Measurements from ENCODE around the gene GAS2L2.

GAS2L2 gene

DNA sequence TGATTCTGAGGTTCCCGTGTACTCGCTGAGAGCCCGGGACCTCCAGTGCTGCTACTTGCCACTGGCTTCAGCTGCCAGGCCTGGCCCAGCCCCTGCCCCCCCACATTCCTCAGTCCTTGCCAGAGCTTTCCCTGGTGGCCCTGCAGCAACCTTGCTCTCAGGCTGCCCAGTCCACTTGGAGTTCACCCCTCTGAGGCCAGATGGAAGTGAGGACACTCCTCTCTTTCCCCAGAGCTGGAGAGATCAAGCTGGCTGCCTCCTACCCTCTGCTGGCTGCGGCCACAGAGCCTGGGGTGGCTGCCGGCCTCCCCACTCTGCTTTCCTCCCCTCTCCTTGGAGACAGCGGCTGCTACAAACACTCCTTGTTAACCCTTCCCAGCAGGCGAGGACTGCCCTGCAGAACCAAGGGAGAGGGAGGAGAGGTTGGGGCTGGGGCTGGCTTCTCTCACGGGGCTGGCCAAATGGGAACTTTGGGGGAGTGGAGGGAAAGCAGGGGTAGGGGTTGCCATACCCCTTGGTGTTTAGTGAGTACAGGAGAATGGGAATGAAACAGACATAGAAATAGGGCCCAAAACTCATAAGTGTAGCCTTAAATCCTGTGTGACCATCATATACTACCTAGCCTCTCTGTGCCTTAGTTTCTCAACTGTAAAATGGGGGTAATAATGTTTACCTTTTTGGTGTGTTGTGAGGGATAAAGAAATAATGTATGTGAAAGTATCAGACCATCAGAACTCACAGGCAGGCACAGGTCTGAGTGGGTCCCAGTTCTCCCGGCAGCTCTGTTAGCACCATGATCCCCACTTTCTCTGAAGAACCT lies at the start of gene GAS2L2:
Gene GAS2L2, minus strand, starts transcription at position 295 of the 820 bp plus-strand sequence. CDS start 389 bp downstream, outside the sequence.
- no peak for FAIRE-seq

DNA sequence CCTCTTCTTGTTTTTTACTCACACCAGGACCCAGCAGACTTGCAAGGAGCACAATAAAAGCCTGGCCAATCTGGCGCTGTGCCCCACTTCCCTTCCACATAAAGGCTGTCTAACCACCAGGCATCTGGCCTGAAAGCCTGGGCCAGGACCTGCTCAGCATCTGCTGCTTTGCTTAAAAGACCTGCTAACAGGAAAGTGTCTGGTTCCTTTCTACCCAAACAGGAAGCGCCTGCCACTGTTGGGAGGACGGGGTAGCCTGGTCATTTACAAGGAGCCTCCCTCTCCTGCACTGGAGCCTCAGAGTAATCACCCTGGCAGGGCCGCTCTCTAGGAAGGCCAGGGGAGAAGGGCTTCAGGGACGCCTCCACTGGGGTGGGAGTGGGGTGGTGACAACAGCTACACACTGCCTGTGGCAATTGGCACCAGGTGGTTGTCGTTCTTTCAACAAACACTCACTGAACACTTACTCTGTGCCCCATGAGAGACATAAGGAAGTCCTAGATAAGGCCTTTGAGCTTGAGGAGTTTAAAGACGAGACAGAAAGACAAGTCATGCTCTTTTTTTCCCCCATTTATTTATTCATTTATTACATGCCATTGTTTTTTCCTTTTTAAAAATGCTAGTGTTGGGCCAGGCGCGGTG lies 48.7 kb upstream of the GAS2L2 start:
- no peak for FAIRE-seq

DNA sequence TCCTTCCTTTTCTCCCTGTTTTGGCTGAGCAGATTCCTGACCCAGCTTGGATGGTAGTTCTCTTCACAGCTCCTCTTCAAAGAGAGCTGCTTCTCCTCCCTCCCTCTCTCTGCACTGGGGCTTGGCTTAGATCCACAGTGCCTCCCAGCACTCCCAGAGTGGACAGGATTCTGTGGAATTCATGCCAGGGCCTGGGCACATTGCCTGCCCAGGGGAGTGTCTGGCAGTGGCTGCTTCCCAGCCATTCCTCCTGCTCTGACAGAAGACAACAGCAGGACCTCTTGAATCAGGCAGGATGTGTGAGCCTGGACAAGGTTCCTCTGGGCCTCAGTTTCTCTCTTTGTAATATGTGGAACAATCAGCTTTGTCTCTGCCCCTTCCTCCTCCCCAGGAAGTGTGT lies 46.9 kb upstream of the GAS2L2 start:
- FAIRE-seq: no peak

DNA sequence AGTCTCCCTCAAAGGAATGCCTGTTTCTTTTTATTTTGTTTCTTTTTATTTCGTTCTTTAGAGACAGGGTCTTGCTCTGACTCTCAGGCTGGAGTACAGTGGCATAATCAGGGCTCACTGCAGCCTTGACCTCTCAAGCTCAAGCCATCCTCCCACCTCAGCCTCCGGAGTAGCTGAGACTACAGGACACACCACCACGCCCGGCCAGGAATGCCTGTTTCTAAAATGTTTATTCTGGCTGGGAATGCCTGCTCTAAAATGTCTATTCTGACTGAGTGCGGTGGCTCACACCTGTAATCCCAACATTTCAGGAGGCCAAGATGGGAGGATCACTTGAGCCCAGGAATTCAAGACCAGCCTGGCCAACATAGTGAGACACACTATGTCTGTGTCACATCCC lies 44.9 kb upstream of the GAS2L2 start:
- no peak for FAIRE-seq

DNA sequence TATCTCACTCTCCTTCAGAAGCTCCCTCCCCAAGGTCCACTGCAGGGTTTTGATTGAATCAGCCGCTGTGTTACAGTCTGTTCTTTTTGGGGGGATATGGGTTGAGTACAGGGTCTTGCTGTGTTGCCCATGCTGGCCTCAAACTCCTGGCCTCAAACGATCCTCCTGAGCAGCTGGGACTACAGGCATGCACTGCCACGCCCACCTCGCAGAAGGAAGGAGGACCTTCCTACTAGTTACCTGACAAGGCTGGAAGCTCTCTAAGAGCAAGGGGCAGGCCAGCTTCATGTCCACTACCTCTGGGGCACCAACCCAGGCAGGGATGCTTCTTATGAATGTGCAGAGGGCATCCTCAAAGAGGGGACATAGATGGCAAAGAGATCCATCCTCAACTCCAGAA lies 44.3 kb upstream of the GAS2L2 start:
- FAIRE-seq: no peak

DNA sequence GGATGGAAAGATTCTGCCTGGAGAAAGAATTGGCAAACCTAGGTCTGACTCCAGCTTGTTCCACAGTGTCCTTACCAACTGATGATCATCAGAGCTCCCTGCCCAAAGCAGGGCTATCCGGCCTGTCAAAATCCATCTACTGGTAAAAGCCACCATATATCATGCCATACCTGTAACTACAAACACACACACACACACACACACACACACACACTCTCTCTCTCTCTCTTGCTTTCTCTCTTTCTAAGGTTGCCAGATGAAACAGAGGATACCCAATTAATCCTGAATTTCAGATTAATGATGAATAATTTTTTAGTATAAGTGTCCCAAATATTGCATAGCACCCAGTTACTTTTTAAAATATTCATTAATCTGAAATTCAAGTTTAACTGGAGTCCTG lies 43.9 kb upstream of the GAS2L2 start:
- FAIRE-seq: no peak

DNA sequence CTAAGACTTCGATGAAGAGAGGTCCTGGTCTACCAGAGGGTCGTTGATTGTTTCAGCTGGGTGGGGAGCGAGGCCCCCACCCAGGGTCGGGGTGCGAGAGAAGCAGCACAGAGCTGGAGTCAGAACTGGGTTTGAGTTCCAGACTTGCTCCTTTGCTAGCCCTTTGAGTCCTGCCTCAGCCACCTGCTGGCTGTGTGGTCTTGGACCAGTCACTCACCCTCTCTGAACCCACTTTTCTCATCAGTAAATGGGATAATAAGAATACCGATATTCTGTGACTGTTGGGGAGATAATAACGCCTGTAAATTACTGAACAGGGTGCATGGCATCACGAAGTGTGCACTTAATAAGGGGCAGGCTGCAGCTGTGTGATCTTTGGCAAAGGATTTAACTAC lies 42.8 kb upstream of the GAS2L2 start:
- FAIRE-seq: no peak

DNA sequence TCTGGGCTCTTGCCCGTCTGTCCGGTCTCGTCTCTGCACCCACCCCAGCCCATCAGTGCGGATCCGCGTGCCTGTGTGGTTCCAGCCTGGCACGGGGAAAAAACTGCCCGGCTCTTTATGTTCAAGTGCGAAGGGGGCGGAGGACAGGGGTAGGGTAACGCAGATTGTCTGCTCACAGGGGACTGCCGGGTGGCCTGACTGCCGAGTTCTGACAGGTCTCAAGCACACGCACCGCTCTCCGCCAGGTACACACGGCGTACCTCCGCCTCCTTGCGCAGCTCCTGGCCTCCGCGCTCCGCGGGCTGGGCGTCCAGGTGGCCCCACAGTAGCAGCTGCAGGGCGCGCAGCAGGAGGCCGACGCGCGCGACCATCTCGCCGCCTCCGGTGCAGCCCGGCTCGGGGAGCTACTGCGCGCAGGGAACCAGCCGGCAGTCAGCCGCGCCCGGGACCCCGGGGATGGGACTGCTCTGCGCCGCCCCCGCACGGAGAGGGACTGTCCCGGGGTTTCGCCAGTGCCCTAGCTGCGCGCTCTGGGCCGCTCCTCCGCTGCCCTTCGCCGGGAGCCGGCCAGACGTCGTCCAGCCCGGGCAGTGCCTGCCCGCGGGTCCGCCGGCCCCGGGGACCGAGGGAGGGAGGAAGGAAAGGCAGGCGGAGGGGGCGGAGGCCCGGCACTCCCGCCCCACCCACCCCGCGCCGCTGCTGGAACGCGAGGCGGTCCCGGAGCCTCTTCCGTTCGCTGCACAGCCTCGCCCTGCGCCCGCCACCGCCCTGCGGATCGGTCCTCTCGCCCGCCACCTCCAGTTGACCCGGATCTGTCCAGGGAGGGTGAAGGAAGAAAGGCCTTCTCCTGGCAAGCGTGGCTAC lies 42.2 kb upstream of the GAS2L2 start, which contains the start of gene MMP28:
Gene MMP28, minus strand, starts transcription at position 635 of the 864 bp plus-strand sequence. Its CDS starts 264 bp downstream, at position 371.
- FAIRE-seq: no peak

DNA sequence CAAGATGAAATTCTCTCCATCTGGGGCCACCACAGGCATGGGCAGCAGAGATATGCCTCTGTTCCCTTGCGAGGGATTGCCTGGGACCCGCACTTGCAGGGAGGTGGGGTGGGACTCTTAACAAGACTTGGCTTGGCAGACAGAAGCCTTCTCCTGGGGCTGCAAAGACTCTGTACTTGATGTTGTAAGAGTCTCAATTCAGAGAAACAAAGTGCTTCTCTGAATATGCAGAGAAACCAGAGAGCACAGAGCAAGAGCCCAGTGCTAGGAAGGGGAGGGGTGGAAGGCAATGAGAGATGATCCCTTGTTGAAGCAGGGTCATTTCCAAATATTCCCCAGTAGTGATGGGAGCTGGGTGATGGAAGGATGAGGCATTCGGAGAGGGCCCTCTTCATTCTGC lies 40.2 kb upstream of the GAS2L2 start:
- no peak for FAIRE-seq

DNA sequence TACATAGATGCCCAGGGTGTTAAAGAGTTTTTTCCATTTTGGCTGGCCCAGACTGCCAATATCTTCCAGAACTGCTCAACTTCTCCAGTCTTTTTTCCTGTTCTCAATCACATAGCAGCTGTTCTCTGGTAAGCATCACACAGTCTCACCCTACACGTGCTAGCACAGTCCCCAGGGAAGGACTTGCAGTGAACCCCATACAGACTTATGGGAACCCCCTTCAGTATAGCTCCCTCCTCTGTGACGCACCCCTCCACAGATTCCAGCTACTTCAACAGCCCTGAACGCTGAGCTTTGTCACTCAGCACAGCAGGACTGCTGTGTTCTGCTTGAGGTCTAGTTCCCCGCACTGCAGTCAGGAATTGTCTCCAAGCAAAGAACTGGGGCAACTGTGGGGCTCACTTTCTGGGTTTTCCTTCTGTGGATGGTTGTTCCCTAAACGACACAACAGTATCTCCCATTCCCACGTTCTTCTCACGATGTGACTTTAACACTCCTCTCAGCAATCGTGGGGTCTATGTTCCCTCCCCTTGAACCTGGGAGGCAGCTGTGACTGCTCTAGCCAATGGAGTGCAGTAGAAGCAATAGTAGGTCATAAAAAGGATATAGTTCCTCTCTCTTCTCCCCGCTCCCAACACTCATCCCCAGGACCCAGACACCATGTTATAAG lies 38.8 kb upstream of the GAS2L2 start:
- FAIRE-seq: no peak

DNA sequence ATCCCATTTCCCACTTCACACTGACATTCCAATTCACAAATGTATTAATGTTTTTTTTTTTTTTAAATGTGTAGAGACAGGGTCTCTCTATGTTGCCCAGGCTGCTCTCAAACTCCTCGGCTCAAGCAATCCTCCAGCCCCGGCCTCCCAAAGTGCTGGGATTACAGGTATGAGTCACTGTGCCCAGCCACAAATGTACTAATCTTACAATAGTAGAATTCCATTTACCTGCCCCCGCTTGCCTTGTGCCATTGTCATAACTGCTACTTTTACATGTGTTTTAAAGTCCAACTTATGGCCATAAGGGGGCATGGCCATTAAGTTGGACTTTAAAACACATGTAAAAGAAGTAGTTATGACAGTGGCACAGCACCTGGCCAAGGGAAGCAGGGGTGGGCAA lies 37.8 kb upstream of the GAS2L2 start:
- FAIRE-seq: no peak

DNA sequence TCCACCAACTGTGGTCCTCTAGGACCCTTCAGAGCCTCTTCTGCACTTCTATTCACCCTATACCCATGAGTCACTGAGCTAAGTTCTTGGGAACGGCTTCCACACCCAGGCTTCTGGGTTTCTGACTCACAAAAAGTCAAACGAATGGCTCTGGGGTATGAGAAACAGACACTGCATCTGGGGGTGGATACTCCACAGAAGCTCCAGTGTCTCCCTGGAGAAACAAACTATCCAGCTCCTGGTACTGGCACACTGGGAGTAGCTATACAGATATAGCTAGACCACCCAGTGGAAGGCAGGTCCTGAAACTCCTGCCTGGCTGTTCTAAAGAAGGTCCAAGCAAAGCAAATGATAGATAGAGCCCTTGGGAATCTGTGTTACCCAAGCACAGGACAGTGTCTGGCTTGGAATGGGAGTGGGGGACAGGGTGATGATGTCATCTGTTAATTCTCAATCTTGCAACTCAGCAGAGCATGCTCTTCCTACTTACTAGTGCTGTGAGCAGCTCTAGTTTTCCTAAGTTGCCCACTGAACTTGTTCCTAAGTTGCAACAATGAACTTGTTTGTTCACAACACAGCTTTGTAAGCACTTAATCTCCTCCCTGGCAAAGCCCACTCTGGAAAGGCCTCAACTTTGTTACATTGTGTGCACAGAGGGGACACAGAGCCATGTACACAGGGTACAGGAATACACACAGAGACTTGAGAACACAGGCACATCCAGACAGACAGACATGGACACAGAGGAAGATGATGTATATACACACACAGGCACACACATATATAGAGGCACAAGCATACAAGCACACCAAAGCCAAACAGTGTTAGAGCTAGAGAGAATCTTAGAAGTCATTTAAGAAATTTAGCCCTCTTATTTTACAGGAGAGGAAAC lies 35.7 kb upstream of the GAS2L2 start:
- FAIRE-seq: no peak

DNA sequence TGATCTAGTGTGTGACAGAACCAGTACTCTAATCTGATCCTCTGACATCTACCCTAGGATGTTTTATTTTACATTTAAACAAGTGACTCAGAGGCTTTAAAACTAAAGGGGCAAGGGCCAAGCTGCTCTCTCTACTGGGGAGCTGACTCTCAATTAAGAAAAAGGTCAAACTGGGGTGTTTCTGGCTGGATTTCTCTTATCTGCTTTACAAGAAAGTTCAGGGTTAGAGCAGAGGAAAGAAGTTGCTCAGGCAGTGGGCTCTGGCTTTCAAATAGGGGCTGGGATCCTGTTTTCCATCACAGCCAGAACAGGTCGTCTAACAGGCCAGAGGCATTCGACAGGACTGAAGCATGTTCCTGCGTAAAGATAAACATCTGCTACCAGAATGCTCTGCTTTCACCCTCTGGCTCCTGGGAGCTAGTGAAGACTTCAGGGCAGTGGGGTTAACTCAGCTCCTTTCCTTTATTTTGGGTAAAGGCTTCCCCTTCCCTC lies 33.9 kb upstream of the GAS2L2 start:
- FAIRE-seq: no peak

DNA sequence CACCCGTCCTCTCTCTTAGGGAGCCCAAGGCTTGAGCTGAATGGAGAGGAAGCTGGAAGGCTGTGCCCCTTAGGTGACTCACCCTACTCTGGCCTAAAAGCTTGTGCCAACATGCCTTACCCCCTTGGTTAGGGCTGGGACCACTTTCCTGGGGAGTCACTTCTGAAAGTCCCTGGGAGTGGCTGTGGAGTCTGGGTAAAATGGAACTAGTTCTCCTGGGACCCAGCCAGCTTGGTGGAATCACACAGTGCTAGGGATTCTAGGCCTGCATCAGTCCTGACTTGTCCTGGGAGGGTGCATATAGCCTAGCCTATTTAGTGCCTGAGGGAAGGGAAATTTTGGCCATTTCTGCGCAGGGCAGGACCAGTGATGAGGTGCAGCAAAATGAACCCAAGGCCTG lies 31.9 kb upstream of the GAS2L2 start:
- FAIRE-seq: no peak

DNA sequence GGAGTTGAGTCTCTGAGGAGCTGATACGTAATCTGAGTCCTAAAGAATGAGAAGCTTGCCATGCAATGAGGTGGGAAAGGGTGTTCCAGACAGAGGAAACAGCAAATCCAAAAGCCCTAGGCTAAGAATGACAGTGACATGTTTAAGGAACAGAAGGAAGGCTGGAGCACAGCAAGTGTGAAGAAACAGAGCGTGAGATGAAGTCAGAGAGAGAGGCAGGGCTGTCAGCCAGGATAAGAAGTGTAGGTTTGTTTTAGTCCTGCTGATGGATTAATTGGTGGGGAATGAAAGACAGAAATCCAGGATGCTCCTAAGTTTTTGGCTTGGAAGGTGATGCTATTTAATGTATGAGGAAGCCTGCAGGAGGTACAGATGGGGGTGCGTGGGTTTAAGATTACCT lies 27.9 kb upstream of the GAS2L2 start:
- no peak for FAIRE-seq

DNA sequence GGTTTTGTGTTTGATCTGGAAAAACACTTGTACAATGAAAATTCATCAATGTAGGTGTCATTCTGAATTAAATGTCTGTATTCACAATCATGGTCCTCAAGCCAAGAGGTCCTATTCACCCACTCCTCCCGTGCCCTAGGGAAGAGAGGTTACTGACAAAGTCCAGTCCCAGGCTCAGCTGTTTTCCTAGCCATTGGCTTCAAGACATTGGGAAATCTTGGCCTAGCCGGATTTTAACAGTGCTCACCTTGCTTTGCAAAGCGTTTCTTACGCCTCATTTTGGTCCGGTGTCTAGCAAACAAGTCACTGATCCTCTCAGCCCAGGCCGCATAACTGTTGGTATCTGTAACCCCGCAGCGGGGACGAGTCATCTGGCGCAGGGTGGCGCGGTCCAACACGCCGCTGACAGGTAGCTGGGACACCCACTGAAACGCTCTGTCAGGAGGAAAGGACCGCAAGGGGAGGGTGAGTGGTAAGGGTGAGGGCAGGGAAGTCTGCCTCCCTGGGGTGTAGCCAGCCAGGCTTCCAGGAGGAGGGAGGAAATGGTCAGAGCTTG lies 25.7 kb upstream of the GAS2L2 start:
- FAIRE-seq: no peak

DNA sequence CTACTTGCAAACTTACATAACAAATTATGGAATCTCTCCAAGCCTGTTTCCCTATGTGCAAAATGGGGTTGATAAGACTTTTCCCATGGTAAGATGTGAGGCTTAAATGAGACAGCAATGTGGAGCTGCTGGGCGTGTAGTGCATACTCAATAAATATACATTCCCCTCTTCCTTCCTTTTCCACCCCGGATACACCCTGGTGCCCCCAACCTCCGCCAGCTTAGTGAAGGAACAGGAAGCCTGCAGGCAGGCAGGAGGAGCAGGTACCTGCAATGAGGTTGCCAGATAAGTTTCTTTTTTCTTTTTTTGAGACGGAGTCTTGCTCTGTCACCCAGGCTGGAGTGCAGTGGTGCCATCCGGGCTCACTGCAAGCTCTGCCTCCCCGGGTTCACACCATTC lies 22.5 kb upstream of the GAS2L2 start:
- FAIRE-seq: no peak

DNA sequence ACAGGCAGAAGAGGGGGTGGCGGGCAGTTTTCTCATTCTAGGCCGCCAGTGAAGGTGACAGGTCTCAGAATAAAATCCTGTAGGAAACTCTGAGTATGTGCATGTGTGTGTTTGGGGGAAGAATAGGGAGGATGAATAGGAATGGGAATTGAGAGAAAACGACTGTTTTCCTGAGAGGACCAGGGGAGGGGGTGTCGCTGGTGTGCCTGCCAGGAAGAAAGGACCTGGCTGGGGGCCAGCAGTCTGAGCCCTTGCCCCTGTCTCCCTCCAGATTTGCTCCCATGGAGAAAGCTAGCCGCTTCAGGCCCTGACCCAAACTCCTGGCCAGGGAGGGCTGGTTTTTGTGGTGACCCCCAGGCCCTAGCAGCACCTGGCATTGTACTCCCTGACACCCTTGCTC lies 22.0 kb upstream of the GAS2L2 start:
- FAIRE-seq: no peak

DNA sequence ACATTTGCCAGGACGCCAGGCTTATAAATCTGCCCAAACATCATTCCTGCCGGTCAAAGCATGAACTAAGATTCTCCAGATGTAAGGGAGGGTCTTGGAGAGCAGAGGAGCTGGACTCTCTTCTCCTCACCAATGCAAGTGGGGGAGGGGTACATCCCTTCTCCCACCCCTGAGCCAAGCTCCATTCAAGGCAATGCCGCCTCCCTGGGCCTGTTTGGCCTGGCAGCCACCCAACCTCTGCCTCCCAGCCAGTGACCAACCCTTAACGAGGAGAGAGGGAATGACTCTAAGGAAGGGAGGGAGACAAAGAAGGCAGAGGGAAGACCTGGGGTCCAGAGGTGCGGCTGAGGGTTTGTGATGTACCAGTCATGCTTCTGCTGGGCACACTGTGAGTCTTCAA lies 21.5 kb upstream of the GAS2L2 start:
- FAIRE-seq: no peak

DNA sequence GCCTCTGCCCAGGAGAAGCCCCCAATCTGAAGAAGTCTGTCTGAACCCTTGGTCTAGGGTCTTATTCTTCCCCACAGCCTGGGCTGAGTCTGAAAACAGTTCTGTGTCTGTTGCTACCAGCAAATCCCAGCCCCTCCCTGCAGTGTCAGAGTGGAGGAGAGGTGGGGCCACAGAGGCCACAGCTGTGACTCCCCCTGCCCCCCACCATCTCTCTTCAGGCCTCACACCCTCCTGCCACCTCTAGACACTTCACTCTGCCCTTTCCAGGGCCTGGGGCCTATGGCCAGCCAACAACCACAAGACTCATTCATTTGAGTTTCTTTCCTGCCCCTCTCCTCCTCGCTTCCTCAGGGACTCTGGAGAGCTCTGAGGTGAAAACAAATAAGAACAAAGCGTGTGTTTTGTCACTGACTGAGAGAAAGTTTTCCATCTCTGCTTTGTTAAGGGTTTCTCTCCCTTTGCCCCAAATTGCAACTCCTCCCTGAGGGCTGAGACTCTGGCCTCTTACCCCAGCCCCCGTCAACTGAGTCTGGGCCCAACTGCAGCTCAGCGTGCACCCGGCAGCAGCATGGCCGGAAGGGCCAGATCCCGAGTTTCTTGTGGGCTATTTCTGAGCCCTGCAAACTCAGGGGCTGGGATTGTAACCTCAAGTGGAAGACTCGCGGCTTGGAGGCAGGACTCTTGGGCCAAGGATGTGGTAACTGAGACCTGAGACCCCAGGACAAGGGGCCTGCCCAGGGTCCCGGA lies 20.8 kb upstream of the GAS2L2 start:
- FAIRE-seq: no peak

DNA sequence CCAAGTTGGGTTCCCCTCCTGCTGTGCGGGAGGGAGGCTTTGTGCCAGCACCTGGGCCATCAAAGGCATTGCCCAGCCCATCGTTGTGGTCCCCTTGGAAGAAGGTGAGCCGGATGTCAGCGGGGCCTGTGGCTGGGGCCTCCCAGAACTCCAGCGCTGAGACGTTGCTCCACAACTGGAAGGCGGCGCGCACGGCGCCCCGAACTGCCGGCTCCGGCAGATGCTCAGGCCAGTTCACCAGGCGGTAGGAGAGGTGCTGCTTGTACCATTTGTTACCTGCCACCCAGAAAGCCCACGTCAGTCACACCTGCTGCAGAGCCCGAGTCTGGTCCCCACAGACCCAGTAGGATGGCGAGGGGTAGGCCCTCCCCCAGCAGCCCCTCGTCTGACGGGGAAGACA lies 20.1 kb upstream of the GAS2L2 start:
- no peak for FAIRE-seq

Measured in islet of Langerhans (tissue), 1 donor.